Skeletal muscle satellite cell (primary cell): ENCODE data around the gene PLXDC1.
"Not testable (repeated sequence)": the region's sequence is repeated elsewhere in the genome, so short reads cannot be mapped to it uniquely, and the experiment has no call there.

Source experiments
- H3K27me3 ChIP-seq: 2 replicates; pipeline ENCODE4 v1.7.0; 2013; ENCODE audit warnings: low read length; ENCODE audit not compliant: control insufficient read depth, insufficient read depth
- H3K36me3 ChIP-seq: 2 replicates; pipeline ENCODE4 v1.7.0; 2013; ENCODE audit warnings: mild to moderate bottlenecking, control low read depth, low read length; ENCODE audit not compliant: insufficient read depth
- H3K4me1 ChIP-seq: 2 replicates; pipeline ENCODE4 v1.7.0; 2013; ENCODE audit warnings: low read length; ENCODE audit not compliant: control insufficient read depth, insufficient read depth
- H3K4me2 ChIP-seq: 2 replicates; pipeline ENCODE4 v1.7.0; 2013; ENCODE audit warnings: mild to moderate bottlenecking, low read length
- H3K4me3 ChIP-seq: 2 replicates; pipeline ENCODE4 v1.7.0; 2013; ENCODE audit warnings: low read length
- H3K9ac ChIP-seq: 2 replicates; pipeline ENCODE4 v1.7.0; 2013; ENCODE audit warnings: mild to moderate bottlenecking, low read depth, low read length, moderate library complexity
- H3K9me3 ChIP-seq: replicated peaks from 2 replicates; pipeline ENCODE4 v1.7.0; 2013; ENCODE audit warnings: mild to moderate bottlenecking, control low read depth, low read length

Gene PLXDC1

GRCh38 chr17:39051001-39051585 is 100.3 kb downstream of the PLXDC1 start:
- H3K4me2 ChIP-seq, result no peak overlapping the region
- H3K36me3 ChIP-seq, result no peaks in the 10 kb centered on the region
- H3K9me3 ChIP-seq, result peaks cover 13% of the 10 kb centered on the region
- H3K27me3 ChIP-seq, result peaks cover 25% of the 10 kb centered on the region
- no peaks in the 10 kb centered on the region for H3K4me1 ChIP-seq
- no peak overlapping the region for H3K4me3 ChIP-seq
- H3K9ac ChIP-seq, result no peak overlapping the region

GRCh38 chr17:39045948-39046679 is 105.3 kb downstream of the PLXDC1 start:
- H3K27me3 ChIP-seq, result peaks cover 21% of the 10 kb centered on the region
- H3K9me3 ChIP-seq, result peaks cover 13% of the 10 kb centered on the region
- no peak overlapping the region for H3K4me3 ChIP-seq
- H3K36me3 ChIP-seq, result no peaks in the 10 kb centered on the region
- H3K4me1 ChIP-seq, result no peaks in the 10 kb centered on the region
- no peak overlapping the region for H3K9ac ChIP-seq
- H3K4me2 ChIP-seq, result no peak overlapping the region

GRCh38 chr17:39036009-39036408 is 115.4 kb downstream of the PLXDC1 start:
- no peaks in the 10 kb centered on the region for H3K36me3 ChIP-seq
- no peaks in the 10 kb centered on the region for H3K9me3 ChIP-seq
- no peaks in the 10 kb centered on the region for H3K4me1 ChIP-seq
- no peak overlapping the region for H3K9ac ChIP-seq
- peaks cover 46% of the 10 kb centered on the region for H3K27me3 ChIP-seq
- H3K4me2 ChIP-seq, result no peak overlapping the region
- no peak overlapping the region for H3K4me3 ChIP-seq

- H3K9me3 ChIP-seq, H3K4me1 ChIP-seq, H3K4me3 ChIP-seq, H3K9ac ChIP-seq, H3K36me3 ChIP-seq, H3K4me2 ChIP-seq: not testable (repeated sequence)
- H3K27me3 ChIP-seq, result peaks cover 45% of the 10 kb centered on the region
These were observed 115.9 kb downstream of the PLXDC1 start for GRCh38 chr17:39035578-39035977.

- Histone ChIP-seq H3K4me3 (no peak overlapping the region), H3K27me3 (peaks cover 63% of the 10 kb centered on the region)
These were observed 122.7 kb downstream of the PLXDC1 start for GRCh38 chr17:39028690-39029089.

GRCh38 chr17:39027455-39028035 is 123.9 kb downstream of the PLXDC1 start:
- Histone ChIP-seq H3K4me1 (no peaks in the 10 kb centered on the region), H3K27me3 (peaks cover 56% of the 10 kb centered on the region), H3K9me3 (no peaks in the 10 kb centered on the region), H3K4me3 (peak overlapping the region; percentile 32), H3K4me2 (peak overlapping the region; percentile 75), H3K9ac (no peak overlapping the region), H3K36me3 (no peaks in the 10 kb centered on the region)

More at GRCh38 chr17:39028690-39029089, 122.7 kb downstream of the PLXDC1 start:
- H3K36me3 ChIP-seq, result no peaks in the 10 kb centered on the region
- no peak overlapping the region for H3K9ac ChIP-seq
- no peak overlapping the region for H3K4me2 ChIP-seq
- no peaks in the 10 kb centered on the region for H3K4me1 ChIP-seq
- H3K9me3 ChIP-seq, result no peaks in the 10 kb centered on the region

GRCh38 chr17:39026980-39027451 is 124.4 kb downstream of the PLXDC1 start:
- Histone ChIP-seq H3K36me3 (no peaks in the 10 kb centered on the region), H3K4me3 (peak overlapping the region; percentile 32), H3K9ac (no peak overlapping the region), H3K9me3 (no peaks in the 10 kb centered on the region), H3K4me2 (peak overlapping the region; percentile 75), H3K4me1 (no peaks in the 10 kb centered on the region), H3K27me3 (peaks cover 53% of the 10 kb centered on the region)

- not testable (repeated sequence) for H3K4me1 ChIP-seq, H3K9me3 ChIP-seq, H3K36me3 ChIP-seq, H3K9ac ChIP-seq, H3K4me3 ChIP-seq, H3K4me2 ChIP-seq
- H3K27me3 ChIP-seq, result peaks cover 46% of the 10 kb centered on the region
These were observed 125.1 kb downstream of the PLXDC1 start for GRCh38 chr17:39026346-39026745.

GRCh38 chr17:39022924-39023323 is 128.5 kb downstream of the PLXDC1 start:
- H3K27me3 ChIP-seq, result peaks cover 23% of the 10 kb centered on the region
- no peak overlapping the region for H3K4me2 ChIP-seq
- no peak overlapping the region for H3K9ac ChIP-seq
- H3K9me3 ChIP-seq, result no peaks in the 10 kb centered on the region
- no peaks in the 10 kb centered on the region for H3K4me1 ChIP-seq
- no peaks in the 10 kb centered on the region for H3K36me3 ChIP-seq
- H3K4me3 ChIP-seq, result no peak overlapping the region

GRCh38 chr17:39020037-39020436 is 131.4 kb downstream of the PLXDC1 start:
- H3K4me2 ChIP-seq, H3K27me3 ChIP-seq, H3K36me3 ChIP-seq, H3K9ac ChIP-seq, H3K4me1 ChIP-seq, H3K4me3 ChIP-seq, H3K9me3 ChIP-seq: not testable (repeated sequence)

- H3K9ac ChIP-seq, result no peak overlapping the region
- H3K4me1 ChIP-seq, result peaks cover 7% of the 10 kb centered on the region
- H3K9me3 ChIP-seq, result no peaks in the 10 kb centered on the region
- no peaks in the 10 kb centered on the region for H3K36me3 ChIP-seq
- peaks cover 9% of the 10 kb centered on the region for H3K27me3 ChIP-seq
- H3K4me3 ChIP-seq, result no peak overlapping the region
- H3K4me2 ChIP-seq, result no peak overlapping the region
These were observed 132.9 kb downstream of the PLXDC1 start for GRCh38 chr17:39018267-39019134.
